Suppressor macrophage treated with lipopolysaccharide for 4 hours (primary cell): ENCODE data around the gene INSIG2.

ENCODE experiments used
- DNase-seq: peaks from one replicate; pipeline ENCODE4 v3.0.0-alpha.2; 2020

The INSIG2 gene

GRCh38 chr2:118102433-118103082, 14.3 kb downstream of the INSIG2 start:
- DNase-seq = no peak

- peak; percentile 71 for DNase-seq
Measured at GRCh38 chr2:118103951-118104940, 16.0 kb downstream of the INSIG2 start.

GRCh38 chr2:118105497-118105896, 17.2 kb downstream of the INSIG2 start:
- peak; percentile 47 for DNase-seq

GRCh38 chr2:118106926-118107325, 18.7 kb downstream of the INSIG2 start:
- no peak for DNase-seq

DNA sequence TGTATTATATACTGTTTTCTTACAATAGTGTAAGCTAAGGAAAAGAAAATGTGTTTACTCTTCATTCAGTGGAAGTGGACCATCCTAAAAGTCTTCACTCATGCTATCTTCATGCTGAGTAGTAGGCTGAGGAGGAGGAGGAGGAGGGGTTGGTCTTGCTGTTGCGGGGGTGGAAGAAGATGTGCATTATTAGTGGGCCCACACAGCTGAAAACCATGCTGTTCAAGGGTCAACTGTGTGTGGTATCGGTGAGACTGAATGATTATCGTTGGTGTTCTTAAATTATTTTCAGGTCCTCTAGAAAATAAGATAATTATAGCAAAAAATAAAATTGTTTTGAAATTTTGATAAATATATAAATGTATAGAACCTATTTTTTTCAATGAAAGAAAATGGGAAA, 22.0 kb downstream of the INSIG2 start:
- no peak for DNase-seq

DNA sequence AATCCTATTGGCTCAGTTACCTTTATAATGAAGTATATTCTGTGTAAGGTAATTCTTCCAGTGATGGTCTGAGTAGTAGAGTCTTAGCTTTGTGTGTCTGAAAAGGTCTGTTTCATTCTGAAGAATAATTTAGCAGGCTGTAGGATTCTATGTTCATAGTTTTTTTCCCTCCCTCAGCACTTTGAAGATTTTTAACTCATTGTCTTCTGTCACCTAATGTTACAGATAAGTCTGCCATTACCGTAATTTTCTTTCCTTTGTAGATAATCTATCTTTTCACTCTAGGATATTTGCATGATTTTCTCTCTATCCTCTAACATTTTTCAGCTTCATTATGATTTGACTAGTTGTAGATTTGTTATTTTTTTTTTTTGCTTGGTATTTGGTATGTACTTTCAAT, 22.7 kb downstream of the INSIG2 start:
- no peak for DNase-seq

GRCh38 chr2:118112771-118113334, 24.6 kb downstream of the INSIG2 start:
- DNase-seq = peak; percentile 37

DNA sequence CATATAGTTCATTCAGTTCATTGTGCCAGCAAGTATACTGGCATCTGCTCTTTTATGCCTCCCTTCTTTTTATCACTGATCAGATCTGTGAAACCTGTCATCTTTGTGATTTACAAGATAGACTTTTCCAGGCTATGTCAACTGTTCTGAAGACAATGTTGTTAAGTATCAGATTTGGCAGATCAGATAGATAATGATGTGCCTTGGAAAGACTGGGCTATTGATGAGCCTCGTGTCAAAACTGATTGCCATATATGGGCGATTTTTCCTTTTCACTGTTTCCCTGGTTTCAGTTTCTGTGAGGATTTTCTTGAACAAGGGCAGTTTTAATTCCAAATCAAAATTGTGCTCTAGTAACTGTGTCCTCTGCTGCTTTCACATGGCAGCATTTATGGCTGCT, 26.6 kb downstream of the INSIG2 start:
- DNase-seq = no peak

- DNase-seq = no peak
Measured at GRCh38 chr2:118115761-118116160, 27.5 kb downstream of the INSIG2 start.

DNA sequence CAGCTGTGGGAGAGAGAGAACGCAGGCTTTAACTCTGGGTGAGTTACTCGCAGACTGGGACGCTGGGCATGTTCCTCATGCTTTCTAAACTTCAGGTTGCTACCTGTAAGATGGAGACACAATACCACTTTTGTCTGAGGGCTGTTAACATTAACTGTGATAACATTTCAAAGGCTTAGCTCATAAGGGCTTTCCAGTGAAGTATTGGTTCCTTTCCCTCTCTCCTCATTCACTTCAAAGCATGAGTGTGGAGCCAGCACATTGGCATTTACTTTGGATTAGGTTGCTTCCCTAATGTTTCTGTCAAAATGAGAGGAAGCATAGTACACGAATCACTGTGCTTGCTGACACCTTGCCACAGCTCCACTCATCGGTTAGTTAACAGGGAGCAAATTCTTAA, 30.2 kb downstream of the INSIG2 start:
- DNase-seq = no peak

DNA sequence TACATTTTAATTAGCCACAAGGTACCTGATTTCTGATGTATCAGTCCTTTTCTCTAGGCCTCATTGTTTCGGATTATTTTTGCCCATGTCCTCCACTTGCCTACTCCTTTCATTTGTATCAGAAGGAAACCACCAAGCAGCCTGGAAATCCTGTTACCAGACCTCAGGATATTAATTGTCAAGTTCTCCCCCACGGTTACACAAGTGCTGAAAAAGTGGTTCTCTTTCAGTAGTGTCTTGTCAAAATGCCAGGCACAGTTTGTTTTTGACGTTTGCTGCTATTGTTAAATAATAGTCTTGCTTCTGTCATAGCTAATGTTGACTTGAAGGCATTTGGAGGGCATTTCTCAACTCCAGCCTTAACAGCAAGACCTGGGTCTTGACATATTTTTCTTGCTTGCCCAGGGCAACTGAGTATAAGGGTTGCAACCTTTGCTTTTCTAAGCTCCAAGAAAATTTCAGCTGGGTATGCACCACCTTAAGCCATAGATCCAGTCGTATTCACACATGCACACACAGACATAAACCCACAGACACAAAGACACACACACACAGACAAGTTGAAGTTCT, 31.0 kb downstream of the INSIG2 start:
- DNase-seq = peak; percentile 53

GRCh38 chr2:118119761-118120400, 31.6 kb downstream of the INSIG2 start:
- DNase-seq = peak; percentile 52

DNA sequence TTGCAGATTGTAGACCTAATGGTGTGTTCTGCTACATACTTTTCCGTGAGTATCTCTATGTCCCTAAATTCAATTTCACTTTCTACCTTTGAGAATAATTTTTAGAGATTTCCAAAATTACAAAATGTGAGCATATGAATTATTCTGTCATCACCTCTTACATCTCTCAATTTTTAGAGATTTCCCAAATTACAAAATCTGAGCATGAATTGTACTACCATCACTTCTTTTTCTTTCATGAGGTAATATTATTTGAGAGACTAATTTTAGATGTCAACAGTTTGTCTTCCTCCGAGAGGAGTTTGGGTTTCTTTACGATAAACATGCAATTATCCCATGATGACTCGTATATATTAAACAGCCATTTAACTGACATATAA, 32.1 kb downstream of the INSIG2 start:
- DNase-seq = peak; percentile 84

DNA sequence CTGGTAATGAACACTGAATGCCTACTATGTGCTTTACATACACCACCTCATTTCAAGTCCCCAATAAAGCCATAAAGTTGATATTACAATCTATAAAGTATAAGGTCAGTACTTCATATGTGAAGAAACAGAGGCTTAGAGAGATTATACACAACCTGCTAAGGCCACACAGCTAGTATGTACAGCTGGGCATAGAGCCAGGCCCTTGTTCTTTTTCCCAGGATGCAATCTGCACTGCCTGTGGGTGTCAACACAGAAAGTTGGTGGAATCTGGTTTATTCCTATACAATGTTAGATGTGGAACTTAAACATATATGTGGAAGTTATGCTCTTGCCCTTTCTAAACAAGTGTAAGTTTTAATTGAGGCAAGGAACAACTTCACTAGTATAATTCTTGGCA, 32.8 kb downstream of the INSIG2 start:
- no peak for DNase-seq

GRCh38 chr2:118121986-118122524, 33.8 kb downstream of the INSIG2 start:
- DNase-seq = peak; percentile 53

- peak; percentile 81 for DNase-seq
Measured at GRCh38 chr2:118122594-118123281, 34.5 kb downstream of the INSIG2 start.

DNA sequence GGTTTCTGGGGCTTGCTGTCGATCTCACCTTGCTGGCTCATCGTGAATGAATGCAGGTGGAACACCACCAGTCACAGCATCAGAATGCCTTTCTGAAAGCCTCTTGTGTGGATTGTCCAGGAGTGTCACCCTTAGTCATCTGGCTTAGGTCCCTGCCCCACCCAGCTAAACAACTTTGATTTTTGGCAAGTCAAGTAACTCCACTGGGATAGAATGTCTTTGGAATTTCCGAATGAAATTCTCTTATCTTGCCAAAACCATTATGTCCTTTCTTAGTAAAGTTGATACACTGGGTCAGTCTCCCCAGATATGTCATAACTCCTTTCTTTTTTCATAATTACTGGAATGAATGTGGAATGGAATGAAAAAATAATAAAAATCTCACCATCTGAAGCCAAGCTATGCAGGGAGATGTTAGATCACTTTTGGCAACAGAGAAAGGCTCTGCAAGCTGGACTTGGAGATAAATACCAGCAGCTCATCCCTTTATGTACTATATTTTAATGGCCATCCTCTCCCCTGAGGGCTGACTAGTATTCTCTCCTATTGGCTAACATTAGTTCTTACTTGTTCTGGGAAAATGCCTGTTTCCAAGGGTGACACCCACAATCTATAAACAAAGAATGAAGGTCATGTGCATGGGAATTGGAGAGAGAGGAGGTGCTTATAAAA, 35.4 kb downstream of the INSIG2 start:
- peak; percentile 56 for DNase-seq

DNA sequence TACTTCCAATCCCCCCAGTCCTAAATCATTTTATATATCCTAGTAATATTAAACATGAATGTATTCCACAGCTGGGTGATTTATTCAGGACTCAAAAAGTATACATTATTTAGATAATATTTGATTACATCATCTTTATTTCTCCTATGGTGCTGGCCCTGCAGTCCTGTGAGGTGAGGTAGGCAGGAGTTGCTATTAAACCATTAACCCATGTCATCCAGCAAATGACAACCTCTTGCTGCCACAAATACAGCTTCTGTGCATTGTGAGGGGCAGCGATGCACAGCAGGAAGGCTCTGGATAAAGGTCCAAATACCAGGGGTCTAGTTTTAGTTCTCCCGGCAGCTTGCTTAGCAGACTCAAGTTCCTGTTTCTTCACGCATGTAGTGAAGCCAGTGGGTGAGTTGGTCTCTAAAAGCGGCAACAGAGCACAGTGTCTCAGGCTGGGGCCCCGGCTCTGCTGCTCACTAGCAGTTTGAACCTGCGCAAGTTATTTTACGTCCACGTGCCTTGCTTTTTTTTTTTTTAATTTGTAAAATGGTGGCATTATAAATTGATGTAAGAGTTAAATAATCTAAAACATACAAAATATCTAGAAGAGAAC, 36.1 kb downstream of the INSIG2 start:
- DNase-seq = peak; percentile 78

- no peak for DNase-seq
Measured at GRCh38 chr2:118127250-118127649, 39.0 kb downstream of the INSIG2 start.

DNA sequence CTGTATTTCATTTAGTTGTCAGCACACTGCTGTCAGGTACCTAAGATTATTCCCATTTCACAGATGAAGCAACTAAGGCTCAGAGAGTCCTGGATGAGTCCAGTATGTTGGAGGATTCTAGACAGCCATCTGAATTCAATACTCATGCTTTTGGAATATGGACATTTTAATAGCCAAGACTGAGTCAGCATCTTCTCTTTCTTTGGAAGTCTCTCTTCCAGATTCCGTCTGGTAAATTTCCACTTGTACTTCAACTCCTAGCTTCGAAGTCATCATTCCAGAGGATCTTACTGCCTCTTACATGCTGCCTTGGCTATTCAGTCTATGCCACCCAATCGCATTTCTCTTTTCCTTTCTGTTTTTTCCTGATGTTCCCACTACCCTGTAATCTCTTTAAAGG, 40.6 kb downstream of the INSIG2 start:
- DNase-seq = no peak

DNA sequence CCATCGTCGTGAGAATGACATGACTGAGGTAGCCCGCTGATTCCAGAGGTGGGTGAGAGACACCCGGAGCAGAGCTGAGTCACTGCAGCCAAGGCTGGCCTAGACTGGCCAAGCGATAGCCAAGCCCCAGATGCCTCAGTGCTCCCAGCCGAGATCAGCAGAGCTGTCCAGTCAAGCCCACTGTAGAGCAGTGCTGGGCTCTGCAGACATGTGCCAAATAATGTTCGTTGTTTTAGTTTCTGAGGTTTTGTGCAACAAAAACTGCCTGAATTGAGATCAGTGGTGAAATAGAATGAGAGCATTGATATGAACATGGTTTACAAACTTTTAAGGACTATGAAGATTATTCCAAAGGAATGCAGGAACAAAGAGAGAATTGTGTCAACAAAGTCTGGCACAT, 42.1 kb downstream of the INSIG2 start:
- DNase-seq = no peak
